ENCODE measurements around the gene PCYOX1L. TPM values are rescaled to one million over a fixed set of nuclear protein-coding genes. Genes with fewer than 3 reads are reported as not detected.

PCYOX1L gene
- total RNA-seq, 1 experiment from 2014 or later = 15.3 TPM

GRCh38 chr5:149412783-149413476 is 55.1 kb downstream of the PCYOX1L start:
- Histone ChIP-seq H3K27ac (ENCODE audit: insufficient read length, low read depth, low read length) (no peak overlapping the region), H3K14ac (ENCODE audit: insufficient read depth, low read length) (0 out of 2 replicates have a peak overlapping the region, but pooled peaks have one; percentile 24), H3K56ac (ENCODE audit: insufficient read length, low read depth, low read length) (no peak overlapping the region), H2BK20ac (ENCODE audit: low read depth, low read length, poor library complexity, severe bottlenecking) (no peak overlapping the region), H4K20me1 (ENCODE audit: control insufficient read depth, insufficient read depth, insufficient read length) (no peaks in the 10 kb centered on the region), H3K23ac (ENCODE audit: insufficient read length, low read depth, low read length) (no peak overlapping the region), H3K27me3 (ENCODE audit: insufficient read depth, low read length) (no peaks in the 10 kb centered on the region), H3K4ac (ENCODE audit: low read depth, low read length) (no peak overlapping the region), H4K91ac (ENCODE audit: insufficient read length, low read depth, low read length) (no peak overlapping the region), H2BK120ac (ENCODE audit: low read depth, low read length, poor library complexity, severe bottlenecking) (no peak overlapping the region), H4K8ac (replicated peaks; ENCODE audit: insufficient read length, low read depth, low read length) (no peak overlapping the region), H3K79me2 (ENCODE audit: insufficient read depth, low read length) (no peaks in the 10 kb centered on the region), H3K4me1 (ENCODE audit: insufficient read depth, low read length) (no peaks in the 10 kb centered on the region), H2AFZ (ENCODE audit: low read length) (no peak overlapping the region), H2BK15ac (ENCODE audit: low read depth, low read length) (no peak overlapping the region), H3T11ph (ENCODE audit: low read length) (no peak overlapping the region), H3K4me2 (ENCODE audit: insufficient read depth, insufficient read length, low read length) (no peak overlapping the region), H3K23me2 (ENCODE audit: insufficient read length, low read depth, low read length, poor library complexity, severe bottlenecking) (no peaks in the 10 kb centered on the region), H2AK5ac (ENCODE audit: insufficient read length, low read length) (no peak overlapping the region), H2BK5ac (ENCODE audit: insufficient read length, low read length) (no peak overlapping the region), H4K5ac (ENCODE audit: insufficient read length, low read depth, low read length) (no peak overlapping the region), H3K79me1 (ENCODE audit: insufficient read depth, low read depth, low read length, poor library complexity, severe bottlenecking) (no peaks in the 10 kb centered on the region), H3K18ac (ENCODE audit: insufficient read length, low read depth, low read length) (no peak overlapping the region), H3K9me3 (ENCODE audit: control insufficient read depth, low read depth, low read length) (no peaks in the 10 kb centered on the region), H2BK12ac (ENCODE audit: insufficient read length, low read depth, low read length) (no peak overlapping the region), H3K9ac (ENCODE audit: extremely low read depth, insufficient read length, low read length) (no peak overlapping the region)
- no peaks in the 10 kb centered on the region for H3K27me3 Mint-ChIP-seq (ENCODE audit: low read depth)
- TF ChIP-seq CTCF (conservative IDR thresholded peaks at IDR 0.05) = no peak
- H3K27ac Mint-ChIP-seq = peak overlapping the region; percentile 7 to 86 (median 28); a peak in 3 of 7 replicates
- H3K4me1 Mint-ChIP-seq = peaks cover 16 to 26% of the 10 kb centered on the region in 2 experiments
- no peaks in the 10 kb centered on the region for H3K9me3 Mint-ChIP-seq
- WGBS (ENCODE audit: extremely low coverage, insufficient read length, low lambda C conversion rate) = no CpG with 5 or more reads among the region's 8 CpGs
- H3K4me3 Mint-ChIP-seq = no peak overlapping the region
- H3K36me3 Mint-ChIP-seq (ENCODE audit: insufficient read depth in 1 of 3, low read depth in 3 of 3) = no peaks in the 10 kb centered on the region
- DNase-seq = no peak

All from H9 (cell line).